ENCODE data around the gene RBCK1. TPM values are rescaled to one million over a fixed set of nuclear protein-coding genes. Genes with fewer than 3 reads are reported as not detected.

RBCK1 gene
- total and polyA plus RNA-seq, 2 donors (not counting 3 experiments of a cell fraction or from before 2014, with no cell fraction given), result 80.4 to 82.7 TPM

- H3K9me3 ChIP-seq (replicated peaks; ENCODE audit: control insufficient read depth, insufficient read depth, low read length), result no peaks in the 10 kb centered on the region
- H4K20me1 ChIP-seq (replicated peaks; ENCODE audit: control insufficient read depth, extremely low read depth, insufficient read depth, low read length), result no peaks in the 10 kb centered on the region
- H3K27me3 ChIP-seq (ENCODE audit: control insufficient read depth in 2 of 2, insufficient read depth in 2 of 2, low read length in 2 of 2), result no peaks in the 10 kb centered on the region
- FAIRE-seq (no peak), DNase-seq (ENCODE audit: low read depth, low spot score) (no peak)
- dilution Hi-C loops (cut with MboI; ENCODE audit: extremely low pct_ligation_motif_present, low sequenced_read_pairs), result no loop called here
- no peak overlapping the region for H3K4me2 ChIP-seq (ENCODE audit: insufficient read depth, low read length)
- H3K4me3 ChIP-seq (replicated peaks in 1 of 3; ENCODE audit: insufficient read depth in 1 of 3, low read depth in 1 of 3, low read length in 3 of 3), result no peak overlapping the region
- H3K79me2 ChIP-seq (ENCODE audit: control insufficient read depth, insufficient read depth, low read length), result no peaks in the 10 kb centered on the region
- H3K9ac ChIP-seq (replicated peaks; ENCODE audit: extremely low read depth, insufficient read depth, low read length), result no peak overlapping the region
- intact Hi-C loops (cut with micrococcal nuclease), result no loop called here
- CTCF ChIA-PET, result interaction anchor here (0.8 to 1.0 kb wide), 2 partner anchors 11 to 18 kb away, joined by 5 read pairs; no protein-coding TSS in a partner anchor
- H3K36me3 ChIP-seq (ENCODE audit: control insufficient read depth in 2 of 2, extremely low read depth in 1 of 2, insufficient read depth in 2 of 2, low read length in 2 of 2), result peaks cover 0 to 21% of the 10 kb centered on the region in 2 experiments
- POLR2A ChIA-PET, result no interaction called here
- no TSS peak for BruUV-seq (replicated peaks)
- no peaks in the 10 kb centered on the region for H3K9me1 ChIP-seq (replicated peaks; ENCODE audit: control insufficient read depth, extremely low read depth, insufficient read depth, low read length)
- no peaks in the 10 kb centered on the region for H3K4me1 ChIP-seq (ENCODE audit: control insufficient read depth, extremely low read depth, insufficient read depth, low read length)
- no peak overlapping the region for H3K27ac ChIP-seq (ENCODE audit: insufficient read depth, low read depth, low read length)
- TF ChIP-seq GATA2 (IDR thresholded peaks at IDR 0.05; ENCODE audit: insufficient read depth, insufficient read length, low read depth, low read length) (no peak), JUN (IDR thresholded peaks at IDR 0.05; ENCODE audit: borderline replicate concordance, insufficient read depth, insufficient read length, low read depth) (no peak), POLR2AphosphoS5 (IDR thresholded peaks at IDR 0.05; ENCODE audit: insufficient read depth, low read depth, low read length) (no peak), EZH2 (IDR thresholded peaks at IDR 0.05; ENCODE audit: borderline replicate concordance, low read depth, low read length, severe bottlenecking) (no peak), MYC (IDR thresholded peaks at IDR 0.05; ENCODE audit: low read depth, low read length) (no peak), FOS (IDR thresholded peaks at IDR 0.05; ENCODE audit: borderline replicate concordance, insufficient read depth, low read length) (no peak), CTCF (IDR thresholded peaks at IDR 0.05; ENCODE audit: extremely low read depth in 1 of 2, insufficient read depth in 1 of 2, low read depth in 1 of 2, low read length in 2 of 2) (no peak), MAX (IDR thresholded peaks at IDR 0.05; ENCODE audit: insufficient read depth, insufficient read length) (no peak), POLR2A (IDR thresholded peaks at IDR 0.05; ENCODE audit: low read depth, low read length) (no peak)
- no peak overlapping the region for H2AFZ ChIP-seq (ENCODE audit: low read depth, low read length)
These were observed 19.3 kb downstream of the RBCK1 start for GRCh38 chr20:427401-427800.

Measured in endothelial cell of umbilical vein (primary cell).